Activated naive CD4-positive, alpha-beta T cell treated with anti-CD3 and anti-CD28 coated beads, Interleukin-2, amount 50 U/mL, for 72 hours (primary cell): ENCODE data around the gene CLSTN1. TPM values are rescaled to one million over a fixed set of nuclear protein-coding genes. Genes with fewer than 3 reads are reported as not detected.
A peak's percentile ranks its signal among the peaks of the same experiment; 100 is the strongest.

Experiments used
- ATAC-seq, 2 donors: fragments of 150-1000 bp; cut with Tn5 transposase; 2 replicates each; pipeline ENCODE4 v1.10.0; 2021; ENCODE audit warnings: mild to moderate bottlenecking in 2 of 2, moderate library complexity in 2 of 2
- DNase-seq, 2 donors: peaks; one replicate each; pipeline ENCODE4 v3.0.0; 2021 to 2022; ENCODE audit warnings: low spot score in 2 of 2
- H3K27ac Mint-ChIP-seq, 2 donors: one replicate each; pipeline ENCODE4 v1.8.0; 2022; ENCODE audit warnings: mild to moderate bottlenecking in 2 of 2, mixed read lengths in 2 of 2
- H3K36me3 Mint-ChIP-seq, 2 donors: one replicate each; pipeline ENCODE4 v1.8.0; 2022; ENCODE audit warnings: mixed read lengths in 2 of 2
- H3K9me3 Mint-ChIP-seq, 2 donors: one replicate each; pipeline ENCODE4 v1.8.0; 2022; ENCODE audit warnings: mixed read lengths in 2 of 2
- total RNA-seq, 2 donors: library from RNA; stranded (reverse); gene quantifications; one replicate each; pipeline ENCODE4 v1.2.3, GENCODE V29; 2022

CLSTN1 gene
- total RNA-seq: 10 to 100 TPM; 15.6 to 43.3 TPM

DNA sequence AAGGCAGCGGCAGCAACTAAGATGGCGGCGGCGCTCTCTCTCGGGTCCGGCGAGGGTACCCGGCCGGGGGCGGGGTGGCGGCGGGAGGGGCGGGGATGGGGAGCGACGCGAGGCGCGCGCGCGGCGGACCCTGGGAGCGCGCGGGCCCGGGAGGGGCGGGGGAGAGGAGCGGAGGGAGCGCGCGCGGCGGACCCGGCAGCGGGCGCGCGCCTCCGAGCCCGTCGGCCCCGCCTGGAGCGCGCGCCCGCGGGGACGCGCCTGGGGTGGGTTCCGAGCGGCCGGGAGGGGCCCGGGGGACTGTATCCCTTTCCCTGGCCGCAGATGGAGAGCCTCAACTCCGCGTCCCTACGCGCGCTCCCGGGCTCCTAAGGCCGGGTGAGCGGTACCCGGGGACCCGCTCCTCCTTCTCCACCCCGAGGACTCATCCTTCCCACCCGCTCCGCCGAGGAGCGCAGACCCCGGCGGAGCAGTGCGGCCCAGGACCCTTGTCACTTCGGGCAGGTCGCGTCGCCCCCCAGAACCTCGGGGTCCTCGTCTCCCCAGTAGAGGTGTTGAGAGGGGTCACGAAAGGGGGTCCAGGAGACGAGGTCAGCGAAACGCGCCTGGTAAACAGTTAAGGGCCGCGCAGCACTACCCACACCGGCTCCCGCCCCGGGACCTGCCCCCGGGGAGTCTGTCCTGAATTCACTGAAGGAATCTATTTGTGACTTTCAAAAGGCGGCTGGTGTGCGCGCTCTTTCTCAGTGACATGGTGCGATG is at the start of gene CLSTN1:
TSS of gene CLSTN1 (minus strand) at position 23 of the 759 bp plus-strand sequence. CDS start 232 bp downstream, outside the sequence.
- H3K27ac Mint-ChIP-seq: peak within 1 kb of the TSS; percentile 63 to 92
- peaks cover 7 to 10% of the 10 kb centered on the region in 2 donors for H3K36me3 Mint-ChIP-seq
- no peaks in the 10 kb centered on the region for H3K9me3 Mint-ChIP-seq
- DNase-seq (peak; percentile 78 to 87), ATAC-seq (peak; percentile 71 to 85)

DNA sequence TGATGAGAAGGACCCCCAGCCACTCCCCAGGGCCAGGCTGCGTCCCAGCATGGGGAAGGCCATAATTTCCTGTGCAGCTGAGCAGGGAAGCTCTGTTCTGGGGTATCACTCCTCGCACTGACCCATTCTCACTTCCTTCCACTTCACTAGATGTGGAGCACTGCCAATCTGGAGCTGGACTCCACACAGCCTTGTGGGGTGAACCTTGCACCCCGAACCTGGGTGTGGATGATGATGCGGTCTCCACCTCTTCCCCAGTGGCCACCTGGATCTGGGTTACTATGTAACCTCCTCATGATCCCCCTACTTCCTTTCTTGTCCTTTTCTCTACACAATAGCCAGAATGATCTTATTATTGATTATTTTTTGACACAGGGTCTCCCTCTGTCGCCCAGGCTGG is 49.6 kb upstream of the CLSTN1 start:
- DNase-seq: no peak
- H3K9me3 Mint-ChIP-seq: no peaks in the 10 kb centered on the region
- H3K36me3 Mint-ChIP-seq: no peaks in the 10 kb centered on the region
- peak overlapping the region in 1 of 2 donors; percentile 77 for H3K27ac Mint-ChIP-seq
- no peak for ATAC-seq

DNA sequence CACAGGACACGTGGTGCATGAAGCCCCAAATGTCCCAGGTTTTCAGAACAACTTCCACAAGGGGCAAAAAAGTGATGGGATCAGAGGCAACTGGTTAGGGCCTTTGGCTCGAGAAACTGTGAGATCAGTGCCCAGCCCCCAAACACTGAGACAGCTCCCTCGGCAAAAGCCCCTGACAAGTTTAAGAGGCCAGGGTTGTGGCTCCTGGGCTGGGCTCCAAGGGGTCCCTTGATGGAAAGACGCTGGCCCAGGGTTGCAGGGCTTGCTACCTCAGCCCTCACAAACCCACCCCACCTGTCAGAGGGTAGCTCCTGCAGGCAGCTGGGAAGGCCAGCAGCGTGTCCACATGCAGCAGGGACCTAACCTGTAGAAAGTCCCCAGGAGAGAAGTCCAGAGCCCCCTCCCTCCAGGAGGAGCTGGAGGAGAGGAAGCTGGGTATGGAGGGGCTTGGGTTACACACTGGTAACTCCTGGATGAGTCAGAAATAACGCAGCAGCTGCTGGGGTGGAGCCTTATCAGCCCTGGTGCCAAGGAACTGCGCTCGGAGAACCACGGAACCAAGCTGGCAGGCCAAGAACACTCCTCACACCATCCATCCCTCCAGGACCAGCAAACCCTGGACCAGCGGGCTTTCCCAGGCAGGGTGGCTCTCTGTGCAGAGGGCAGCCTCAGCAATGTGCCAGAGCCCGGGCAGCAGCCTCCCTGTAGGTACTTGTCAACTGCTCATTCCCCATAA is 48.8 kb upstream of the CLSTN1 start:
- Mint-ChIP-seq H3K27ac (no peak overlapping the region), H3K36me3 (no peaks in the 10 kb centered on the region), H3K9me3 (no peaks in the 10 kb centered on the region)
- DNase-seq (no peak), ATAC-seq (no peak)

GRCh38 chr1:9871707-9872425 is 48.1 kb upstream of the CLSTN1 start:
- ATAC-seq (no peak), DNase-seq (no peak)
- H3K27ac Mint-ChIP-seq: no peak overlapping the region
- H3K36me3 Mint-ChIP-seq: no peaks in the 10 kb centered on the region
- H3K9me3 Mint-ChIP-seq: no peaks in the 10 kb centered on the region

DNA sequence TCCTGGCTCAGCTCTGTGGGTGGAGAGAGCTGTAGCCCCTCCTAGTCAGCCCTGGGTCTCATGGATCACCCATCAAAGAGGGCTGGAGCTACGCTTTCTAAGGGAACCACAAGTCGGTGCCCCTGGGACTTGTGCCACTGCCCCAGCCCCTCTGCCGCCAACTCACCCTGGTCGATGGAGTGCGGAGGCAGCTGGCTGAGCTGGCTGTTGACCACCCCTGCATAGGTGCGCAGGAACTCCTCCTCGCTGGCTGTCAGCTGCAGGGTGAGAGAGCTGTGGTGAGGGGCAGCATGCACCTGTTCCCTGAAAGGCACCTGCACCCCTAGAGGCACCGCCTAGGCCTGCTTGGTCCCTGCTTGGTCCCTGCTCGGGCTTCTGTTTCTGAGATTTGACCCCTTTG is 47.3 kb upstream of the CLSTN1 start:
- Mint-ChIP-seq H3K9me3 (no peaks in the 10 kb centered on the region), H3K36me3 (no peaks in the 10 kb centered on the region), H3K27ac (no peak overlapping the region)
- DNase-seq (no peak), ATAC-seq (no peak)

DNA sequence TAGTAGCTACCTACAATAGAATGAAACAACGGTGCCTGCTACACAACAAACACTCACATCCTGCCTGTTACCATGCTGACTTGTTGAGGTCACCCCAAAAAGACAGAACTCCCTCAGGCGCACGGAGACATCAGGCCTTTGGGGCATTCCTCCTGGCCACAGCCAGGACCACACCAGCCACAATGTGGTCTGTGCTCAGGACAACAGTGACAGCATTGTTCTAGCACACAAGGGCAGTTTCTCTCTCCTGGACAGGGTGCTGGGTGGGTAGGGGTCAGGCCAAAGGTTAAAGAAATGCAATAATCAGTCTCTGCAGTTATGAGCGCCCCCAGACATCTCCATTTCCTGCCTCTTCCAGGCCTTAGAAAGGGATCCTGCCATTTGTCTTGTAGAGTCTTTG is 46.8 kb upstream of the CLSTN1 start:
- Mint-ChIP-seq H3K9me3 (no peaks in the 10 kb centered on the region), H3K27ac (peak overlapping the region in 1 of 2 donors; percentile 22), H3K36me3 (no peaks in the 10 kb centered on the region)
- no peak for DNase-seq
- no peak for ATAC-seq

DNA sequence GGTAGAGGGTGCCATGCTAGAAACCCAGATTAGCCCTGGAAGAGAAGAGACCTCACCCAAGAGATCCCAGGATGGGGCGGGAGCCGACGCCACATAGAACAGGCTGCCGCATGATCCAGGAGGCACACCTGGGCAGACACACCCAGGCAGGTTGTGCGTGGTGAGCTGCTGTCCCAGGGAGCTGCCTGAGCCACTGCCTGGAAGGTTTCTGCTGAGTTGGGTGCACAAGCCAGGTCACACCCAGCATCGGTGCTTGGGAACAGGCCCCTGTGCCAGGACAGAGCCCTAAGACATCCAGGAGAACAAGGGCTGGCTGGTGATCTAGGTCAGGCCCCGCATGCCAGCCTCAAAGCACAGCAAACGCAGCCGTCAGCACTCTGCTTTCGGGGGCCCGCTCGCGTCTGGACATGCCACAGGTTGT is 46.1 kb upstream of the CLSTN1 start:
- Mint-ChIP-seq H3K36me3 (no peaks in the 10 kb centered on the region), H3K27ac (peak overlapping the region in 1 of 2 donors; percentile 68), H3K9me3 (no peaks in the 10 kb centered on the region)
- no peak for DNase-seq
- no peak for ATAC-seq

DNA sequence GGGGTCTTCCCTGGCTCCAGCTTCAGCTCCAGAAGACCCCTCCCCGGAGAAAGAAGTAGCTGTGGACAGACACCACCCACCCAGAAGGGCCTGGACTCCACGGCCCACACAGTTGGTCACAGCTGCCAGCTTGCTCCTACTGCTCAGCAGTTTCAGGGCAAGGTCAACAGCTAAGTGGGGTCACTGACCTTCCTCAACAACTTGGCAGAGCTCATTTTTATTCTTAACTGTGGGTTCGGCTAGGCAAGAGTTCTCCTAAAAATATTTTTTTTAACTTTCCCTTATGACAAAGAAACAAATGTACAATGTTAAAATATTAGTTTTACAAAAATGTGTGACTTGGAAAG is 44.5 kb upstream of the CLSTN1 start:
- ATAC-seq (no peak), DNase-seq (no peak)
- Mint-ChIP-seq H3K9me3 (no peaks in the 10 kb centered on the region), H3K27ac (no peak overlapping the region), H3K36me3 (no peaks in the 10 kb centered on the region)

- DNase-seq: peak; percentile 80 to 92
- ATAC-seq: peak; percentile 96
- H3K9me3 Mint-ChIP-seq: no peaks in the 10 kb centered on the region
- no peaks in the 10 kb centered on the region for H3K36me3 Mint-ChIP-seq
- no peak overlapping the region for H3K27ac Mint-ChIP-seq
These were observed 43.9 kb upstream of the CLSTN1 start for GRCh38 chr1:9867408-9868243.

DNA sequence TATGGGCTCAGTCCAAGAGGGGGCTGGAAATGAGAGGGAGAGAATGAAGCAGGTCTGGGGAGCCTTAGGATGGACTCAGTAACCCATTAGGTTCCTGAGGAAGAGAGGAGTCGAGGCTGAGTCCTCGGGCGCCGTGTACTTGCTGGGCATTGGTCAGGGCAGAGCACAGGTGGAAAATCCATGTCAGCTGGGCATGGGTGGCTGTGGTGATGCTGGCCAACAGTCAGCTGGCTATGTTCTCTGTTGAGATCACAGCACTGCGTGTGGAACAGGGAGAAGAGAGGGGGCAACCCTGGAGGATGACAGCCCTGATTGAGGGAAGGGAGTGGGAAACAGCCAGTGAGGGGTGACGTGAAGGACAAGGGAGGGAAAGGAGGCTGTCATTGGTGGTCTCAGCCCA is 43.1 kb upstream of the CLSTN1 start:
- DNase-seq (no peak), ATAC-seq (no peak)
- no peaks in the 10 kb centered on the region for H3K9me3 Mint-ChIP-seq
- H3K27ac Mint-ChIP-seq: no peak overlapping the region
- H3K36me3 Mint-ChIP-seq: no peaks in the 10 kb centered on the region

DNA sequence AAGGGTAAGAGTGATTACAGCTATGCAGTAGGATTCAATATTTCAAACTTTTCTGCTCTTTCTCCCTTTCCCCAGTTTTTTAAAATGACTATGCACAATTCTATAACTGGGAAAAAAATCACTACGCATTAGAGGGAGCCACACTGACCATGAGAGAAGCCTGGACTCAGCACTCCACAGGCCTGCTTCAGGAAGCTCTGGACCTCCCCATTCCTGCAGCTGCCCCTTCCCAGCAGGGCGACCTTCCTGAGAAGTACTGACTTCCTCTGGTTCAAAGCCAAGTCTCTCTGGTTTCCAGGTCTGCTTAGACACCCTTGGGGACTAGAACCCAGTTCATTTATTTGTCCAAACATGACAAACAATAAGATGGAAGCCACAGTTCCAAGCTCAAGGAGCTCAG is 42.0 kb upstream of the CLSTN1 start:
- DNase-seq: no peak
- Mint-ChIP-seq H3K9me3 (no peaks in the 10 kb centered on the region), H3K27ac (peak overlapping the region in 1 of 2 donors; percentile 22), H3K36me3 (no peaks in the 10 kb centered on the region)
- no peak for ATAC-seq

DNA sequence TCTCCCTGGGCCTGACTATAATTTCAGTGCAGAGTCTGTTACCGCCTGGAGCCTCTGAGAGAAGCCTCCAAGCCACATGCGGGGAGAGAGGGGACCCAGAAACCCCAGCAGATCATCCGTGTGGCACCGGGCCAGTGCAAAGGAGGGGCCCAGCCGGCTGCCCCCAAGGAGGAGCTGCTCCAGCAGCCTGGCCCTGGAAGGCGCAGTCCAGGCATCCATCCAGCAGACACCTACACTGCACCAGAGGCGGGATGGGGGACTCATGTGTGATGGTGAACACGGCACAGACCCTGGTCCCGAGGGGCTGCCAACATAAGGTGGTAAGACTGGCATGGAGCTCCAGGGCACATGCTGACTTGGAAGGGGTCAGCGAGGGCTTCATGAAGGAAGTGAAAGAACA is 39.6 kb upstream of the CLSTN1 start:
- ATAC-seq (no peak), DNase-seq (no peak)
- no peaks in the 10 kb centered on the region for H3K9me3 Mint-ChIP-seq
- H3K36me3 Mint-ChIP-seq: peaks cover 0 to 2% of the 10 kb centered on the region in 2 donors
- H3K27ac Mint-ChIP-seq: peak overlapping the region in 1 of 2 donors; percentile 62

DNA sequence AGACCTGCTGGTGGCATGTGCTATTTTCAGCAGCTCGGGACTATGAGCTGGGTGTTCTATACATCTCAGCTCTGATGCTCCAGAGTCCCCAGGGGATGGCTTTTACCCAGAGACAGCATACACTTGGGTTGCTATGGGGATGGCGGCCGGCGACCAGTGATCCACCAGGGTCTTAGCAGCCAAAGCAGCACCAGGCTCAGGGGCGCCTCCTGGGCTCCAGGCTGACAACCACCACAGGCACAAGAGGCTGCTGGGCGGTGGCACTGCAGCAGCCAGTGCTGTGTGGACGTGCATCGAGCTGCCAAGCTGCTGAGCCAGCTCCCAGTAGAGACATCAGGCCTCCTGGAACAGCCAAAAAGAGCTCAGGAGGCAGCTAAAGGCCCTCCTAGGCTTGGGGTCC is 37.6 kb upstream of the CLSTN1 start:
- no peaks in the 10 kb centered on the region for H3K9me3 Mint-ChIP-seq
- DNase-seq (no peak), ATAC-seq (no peak)
- peaks cover 0 to 7% of the 10 kb centered on the region in 2 donors for H3K36me3 Mint-ChIP-seq
- H3K27ac Mint-ChIP-seq: no peak overlapping the region

DNA sequence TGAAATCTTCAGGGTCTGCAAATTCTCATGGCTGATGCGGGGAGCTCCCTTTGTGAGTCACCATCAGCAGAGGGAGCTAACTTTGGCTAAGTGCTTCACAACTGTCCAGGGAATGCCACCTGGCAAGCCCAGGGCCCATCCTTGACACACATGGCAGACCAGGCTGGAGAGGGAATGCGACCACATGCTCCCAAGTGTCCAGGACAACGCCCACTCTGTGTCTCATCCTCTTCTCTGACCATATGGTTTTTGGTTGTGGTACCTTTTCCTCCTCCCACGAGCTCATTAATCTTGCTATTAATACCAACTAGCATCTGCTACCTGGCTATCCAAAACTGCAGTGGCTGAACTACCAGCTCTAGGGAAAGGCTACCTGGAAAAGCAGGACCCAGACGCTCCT is 37.1 kb upstream of the CLSTN1 start:
- peaks cover 0 to 7% of the 10 kb centered on the region in 2 donors for H3K36me3 Mint-ChIP-seq
- ATAC-seq (no peak), DNase-seq (no peak)
- H3K9me3 Mint-ChIP-seq: no peaks in the 10 kb centered on the region
- no peak overlapping the region for H3K27ac Mint-ChIP-seq

- H3K27ac Mint-ChIP-seq: peak overlapping the region; percentile 25 to 59
- peaks cover 0 to 8% of the 10 kb centered on the region in 2 donors for H3K36me3 Mint-ChIP-seq
- H3K9me3 Mint-ChIP-seq: no peaks in the 10 kb centered on the region
- DNase-seq (no peak), ATAC-seq (no peak)
These were observed 35.7 kb upstream of the CLSTN1 start for GRCh38 chr1:9859281-9860014.
